Measurements from ENCODE around the gene NXPE4.

The NXPE4 gene

GRCh38 chr11:114614127-114614720 lies 18.6 kb upstream of the NXPE4 start:
- TF ChIP-seq GATA3 (IDR thresholded peaks at IDR 0.05; ENCODE audit: low read depth, low read length): no peak
- no peak for TF ChIP-seq GATA2 (IDR thresholded peaks at IDR 0.05; ENCODE audit: low read depth, low read length)

- TF ChIP-seq GATA3 (IDR thresholded peaks at IDR 0.05; ENCODE audit: low read depth, low read length): no peak
- no peak for TF ChIP-seq GATA2 (IDR thresholded peaks at IDR 0.05; ENCODE audit: low read depth, low read length)
Observed at GRCh38 chr11:114612686-114613085, 17.1 kb upstream of the NXPE4 start.

GRCh38 chr11:114610984-114611944 lies 15.7 kb upstream of the NXPE4 start:
- no peak for TF ChIP-seq GATA3 (IDR thresholded peaks at IDR 0.05; ENCODE audit: low read depth, low read length)
- TF ChIP-seq GATA2 (IDR thresholded peaks at IDR 0.05; ENCODE audit: low read depth, low read length): no peak

- TF ChIP-seq GATA2 (IDR thresholded peaks at IDR 0.05; ENCODE audit: low read depth, low read length) (no peak), GATA3 (IDR thresholded peaks at IDR 0.05; ENCODE audit: low read depth, low read length) (no peak)
Observed at GRCh38 chr11:114610550-114610949, 15.0 kb upstream of the NXPE4 start.

GRCh38 chr11:114609429-114609828 lies 13.8 kb upstream of the NXPE4 start:
- TF ChIP-seq GATA2 (IDR thresholded peaks at IDR 0.05; ENCODE audit: low read depth, low read length) (no peak), GATA3 (IDR thresholded peaks at IDR 0.05; ENCODE audit: low read depth, low read length) (no peak)

GRCh38 chr11:114607753-114608459 lies 12.3 kb upstream of the NXPE4 start:
- TF ChIP-seq GATA3 (IDR thresholded peaks at IDR 0.05; ENCODE audit: low read depth, low read length): no peak
- no peak for TF ChIP-seq GATA2 (IDR thresholded peaks at IDR 0.05; ENCODE audit: low read depth, low read length)

GRCh38 chr11:114606003-114606801 lies 10.6 kb upstream of the NXPE4 start:
- TF ChIP-seq GATA3 (IDR thresholded peaks at IDR 0.05; ENCODE audit: low read depth, low read length) (no peak), GATA2 (IDR thresholded peaks at IDR 0.05; ENCODE audit: low read depth, low read length) (no peak)

- TF ChIP-seq GATA3 (IDR thresholded peaks at IDR 0.05; ENCODE audit: low read depth, low read length): no peak
- no peak for TF ChIP-seq GATA2 (IDR thresholded peaks at IDR 0.05; ENCODE audit: low read depth, low read length)
Observed at GRCh38 chr11:114605370-114605769, 9.8 kb upstream of the NXPE4 start.

GRCh38 chr11:114604886-114605285 lies 9.3 kb upstream of the NXPE4 start:
- no peak for TF ChIP-seq GATA2 (IDR thresholded peaks at IDR 0.05; ENCODE audit: low read depth, low read length)
- TF ChIP-seq GATA3 (IDR thresholded peaks at IDR 0.05; ENCODE audit: low read depth, low read length): no peak

GRCh38 chr11:114604179-114604813 lies 8.7 kb upstream of the NXPE4 start:
- no peak for TF ChIP-seq GATA3 (IDR thresholded peaks at IDR 0.05; ENCODE audit: low read depth, low read length)
- TF ChIP-seq GATA2 (IDR thresholded peaks at IDR 0.05; ENCODE audit: low read depth, low read length): no peak

- TF ChIP-seq GATA2 (IDR thresholded peaks at IDR 0.05; ENCODE audit: low read depth, low read length): no peak
- no peak for TF ChIP-seq GATA3 (IDR thresholded peaks at IDR 0.05; ENCODE audit: low read depth, low read length)
Observed at GRCh38 chr11:114598461-114598860, 2.9 kb upstream of the NXPE4 start.

- no peak for TF ChIP-seq GATA2 (IDR thresholded peaks at IDR 0.05; ENCODE audit: low read depth, low read length)
- no peak for TF ChIP-seq GATA3 (IDR thresholded peaks at IDR 0.05; ENCODE audit: low read depth, low read length)
Observed at GRCh38 chr11:114596175-114596919, 761 bp upstream of the NXPE4 start.
